GM23338 (cell line): ENCODE data around the gene PIK3R3. TPM values are rescaled to one million over a fixed set of nuclear protein-coding genes. Genes with fewer than 3 reads are reported as not detected.

Source experiments
- ATAC-seq: fragments of 200-7000 bp; cut with Tn5 transposase; 3 replicates; pipeline ENCODE4 v1.9.1; 2020
- DNase-seq: peaks from one replicate; pipeline ENCODE4 v3.0.0-alpha.2; 2015; ENCODE audit warnings: low spot score
- H2AFZ ChIP-seq: fragments of 200-600 bp; sonication (generic); 2 replicates; pipeline ENCODE4 v1.8.0; 2016; ENCODE audit warnings: antibody characterized with exemption, mild to moderate bottlenecking, moderate library complexity
- H3F3A ChIP-seq: fragments of 200-600 bp; sonication (generic); replicated peaks from 2 replicates; pipeline ENCODE4 v1.8.0; 2017; ENCODE audit warnings: antibody characterized with exemption, mixed run types, low read depth
- H3K27ac ChIP-seq: fragments of 200-600 bp; sonication (generic); 2 replicates; pipeline ENCODE4 v1.6.1; 2016; ENCODE audit warnings: low read depth
- H3K27me3 ChIP-seq: fragments of 200-600 bp; sonication (generic); 2 replicates; pipeline ENCODE4 v1.8.0; 2016; ENCODE audit warnings: mild to moderate bottlenecking, mixed run types, moderate library complexity; ENCODE audit not compliant: insufficient read depth
- H3K36me3 ChIP-seq: fragments of 200-600 bp; sonication (generic); 2 replicates; pipeline ENCODE4 v1.8.0; 2016; ENCODE audit warnings: mild to moderate bottlenecking; ENCODE audit not compliant: insufficient read depth
- H3K4me1 ChIP-seq: fragments of 200-600 bp; sonication (generic); 2 replicates; pipeline ENCODE4 v1.8.0; 2016; ENCODE audit warnings: mild to moderate bottlenecking, moderate library complexity; ENCODE audit not compliant: insufficient read depth
- H3K4me2 ChIP-seq: fragments of 200-600 bp; sonication (generic); 2 replicates; pipeline ENCODE4 v1.7.1; 2017; ENCODE audit warnings: mixed run types
- H3K4me3 ChIP-seq: fragments of 200-600 bp; sonication (generic); 2 replicates; pipeline ENCODE4 v1.6.1; 2016; ENCODE audit warnings: mixed run types
- H3K79me2 ChIP-seq: fragments of 200-600 bp; sonication (generic); replicated peaks from 2 replicates; pipeline ENCODE4 v1.8.0; 2017; ENCODE audit warnings: mild to moderate bottlenecking; ENCODE audit not compliant: insufficient read depth
- H3K9me2 ChIP-seq: fragments of 200-600 bp; sonication (generic); 2 replicates; pipeline ENCODE4 v1.8.0; 2017; ENCODE audit not compliant: insufficient read depth
- H4K20me1 ChIP-seq: fragments of 200-600 bp; sonication (generic); replicated peaks from 2 replicates; pipeline ENCODE4 v1.8.0; 2017; ENCODE audit warnings: mild to moderate bottlenecking; ENCODE audit not compliant: insufficient read depth
- H3K27ac Mint-ChIP-seq: 2 replicates; pipeline ENCODE4 v1.8.0; 2020; ENCODE audit warnings: inconsistent platforms, mild to moderate bottlenecking, moderate library complexity, mixed read lengths
- H3K27me3 Mint-ChIP-seq: 3 replicates; pipeline ENCODE4 v1.8.0; 2022; ENCODE audit warnings: low read depth, mild to moderate bottlenecking, moderate library complexity, mixed read lengths, inconsistent platforms; ENCODE audit not compliant: insufficient read depth, poor library complexity
- H3K36me3 Mint-ChIP-seq: 3 replicates; pipeline ENCODE4 v1.8.0; 2021; ENCODE audit warnings: low read depth, mild to moderate bottlenecking, inconsistent platforms, moderate library complexity, mixed read lengths
- H3K4me1 Mint-ChIP-seq: 3 replicates; pipeline ENCODE4 v1.8.0; 2020; ENCODE audit warnings: mild to moderate bottlenecking, inconsistent platforms, mixed read lengths
- H3K4me3 Mint-ChIP-seq: 3 replicates; pipeline ENCODE4 v1.8.0; 2021; ENCODE audit warnings: moderate library complexity, mild to moderate bottlenecking, inconsistent platforms, mixed read lengths
- H3K9me3 Mint-ChIP-seq: 3 replicates; pipeline ENCODE4 v1.8.0; 2020; ENCODE audit warnings: moderate library complexity, mild to moderate bottlenecking, inconsistent platforms, mixed read lengths
- CREB1 ChIP-seq: fragments of 250-450 bp; sonication (Bioruptor Pico); IDR thresholded peaks from 2 replicates; pipeline ENCODE4 v1.5.0; 2020; ENCODE audit warnings: low read depth, mild to moderate bottlenecking, moderate library complexity
- EZH2 ChIP-seq: fragments of 200-600 bp; sonication (generic); IDR thresholded peaks from one replicate; pipeline ENCODE4 v1.8.0; 2017; ENCODE audit warnings: antibody characterized with exemption, mild to moderate bottlenecking, low read depth; ENCODE audit not compliant: unreplicated experiment
- EZH2phosphoT487 ChIP-seq: fragments of 200-600 bp; sonication (generic); IDR thresholded peaks from one replicate; pipeline ENCODE4 v1.8.1; 2018; ENCODE audit warnings: antibody characterized with exemption; ENCODE audit not compliant: unreplicated experiment
- POLR2AphosphoS5 ChIP-seq: IDR thresholded peaks from 2 replicates; pipeline ENCODE4 v1.6.1; 2016; ENCODE audit warnings: antibody characterized with exemption, low read depth
- STAT1 ChIP-seq: IDR thresholded peaks from one replicate; pipeline ENCODE4 v1.6.1; 2016; ENCODE audit warnings: antibody characterized with exemption; ENCODE audit not compliant: unreplicated experiment
- ZNF114 ChIP-seq: fragments of 250-450 bp; sonication (Bioruptor Pico); IDR thresholded peaks from 2 replicates; pipeline ENCODE4 v1.5.0; 2020; ENCODE audit warnings: mild to moderate bottlenecking, moderate library complexity
- ZNF331 ChIP-seq: fragments of 250-450 bp; sonication (Bioruptor Pico); IDR thresholded peaks from 2 replicates; pipeline ENCODE4 v1.5.0; 2020; ENCODE audit warnings: low read depth, mild to moderate bottlenecking, moderate library complexity
- polyA plus RNA-seq: library from polyadenylated mRNA; unstranded; fragments of >200 nt; fragmentation: Nextera tagmentation; extraction: Ambion mirVana; gene quantifications from 2 replicates; pipeline ENCODE4 v1.2.1, GENCODE V29; 2016
- total RNA-seq: library from RNA; depleted of rRNA; stranded (reverse); fragments of >200 nt; shearing (Covaris generic); gene quantifications from 2 replicates; pipeline ENCODE4 v1.2.3, GENCODE V29; 2014
- TF ChIP-seq, protein P1 (sequence below): IDR thresholded peaks from 2 replicates; pipeline ENCODE4 v1.6.1; 2016; ENCODE audit warnings: antibody characterized with exemption
- TF ChIP-seq, protein P2 (sequence below): IDR thresholded peaks from one replicate; pipeline ENCODE4 v1.6.1; 2018; ENCODE audit warnings: antibody characterized with exemption; ENCODE audit not compliant: unreplicated experiment

PIK3R3 gene
- total and polyA plus RNA-seq, 2 experiments from 2014 or later, result 7.5 to 8.6 TPM

DNA sequence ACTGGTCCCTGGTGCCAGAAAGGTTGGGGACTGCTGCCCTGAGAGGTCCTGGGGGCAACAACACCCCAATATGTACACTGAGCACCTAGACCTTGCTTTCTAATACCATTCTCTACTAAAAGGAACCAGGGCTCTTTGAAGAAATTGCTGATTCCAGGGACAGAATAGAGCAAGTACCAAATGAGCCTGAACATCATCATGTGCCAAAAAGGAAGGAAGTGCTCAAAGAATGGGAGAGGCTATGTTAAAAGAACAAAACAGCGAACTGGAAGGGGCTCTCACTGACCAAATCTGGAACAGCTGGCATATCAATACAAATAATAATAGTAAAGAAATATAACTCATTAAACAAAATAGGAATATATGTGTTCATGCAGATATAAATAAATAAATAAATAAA, 50.8 kb downstream of the PIK3R3 start:
- ATAC-seq (no peak), DNase-seq (no peak)
- no peaks in the 10 kb centered on the region for H3F3A ChIP-seq
- H3K4me1 ChIP-seq, result no peaks in the 10 kb centered on the region
- H4K20me1 ChIP-seq, result no peaks in the 10 kb centered on the region
- H3K4me2 ChIP-seq, result no peak overlapping the region
- TF ChIP-seq, protein P1, sequence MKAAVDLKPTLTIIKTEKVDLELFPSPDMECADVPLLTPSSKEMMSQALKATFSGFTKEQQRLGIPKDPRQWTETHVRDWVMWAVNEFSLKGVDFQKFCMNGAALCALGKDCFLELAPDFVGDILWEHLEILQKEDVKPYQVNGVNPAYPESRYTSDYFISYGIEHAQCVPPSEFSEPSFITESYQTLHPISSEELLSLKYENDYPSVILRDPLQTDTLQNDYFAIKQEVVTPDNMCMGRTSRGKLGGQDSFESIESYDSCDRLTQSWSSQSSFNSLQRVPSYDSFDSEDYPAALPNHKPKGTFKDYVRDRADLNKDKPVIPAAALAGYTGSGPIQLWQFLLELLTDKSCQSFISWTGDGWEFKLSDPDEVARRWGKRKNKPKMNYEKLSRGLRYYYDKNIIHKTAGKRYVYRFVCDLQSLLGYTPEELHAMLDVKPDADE, result no peak
- TF ChIP-seq ZNF114 (CRISPR knock-in tag) (no peak), STAT1 (no peak), EZH2phosphoT487 (no peak), POLR2AphosphoS5 (no peak), EZH2 (no peak), ZNF331 (CRISPR knock-in tag) (no peak)
- Mint-ChIP-seq H3K4me1 (no peaks in the 10 kb centered on the region; the same call in 2 of the 3 replicates), H3K4me3 (no peak overlapping the region), H3K27ac (no peak overlapping the region), H3K27me3 (no peaks in the 10 kb centered on the region), H3K36me3 (no peaks in the 10 kb centered on the region), H3K9me3 (no peaks in the 10 kb centered on the region)
- H3K9me2 ChIP-seq, result no peaks in the 10 kb centered on the region
- H3K36me3 ChIP-seq, result no peaks in the 10 kb centered on the region
- H3K79me2 ChIP-seq, result no peaks in the 10 kb centered on the region
- no peak overlapping the region for H3K27ac ChIP-seq
- H3K27me3 ChIP-seq, result no peaks in the 10 kb centered on the region
- H3K4me3 ChIP-seq, result no peak overlapping the region
- no peak overlapping the region for H2AFZ ChIP-seq

DNA sequence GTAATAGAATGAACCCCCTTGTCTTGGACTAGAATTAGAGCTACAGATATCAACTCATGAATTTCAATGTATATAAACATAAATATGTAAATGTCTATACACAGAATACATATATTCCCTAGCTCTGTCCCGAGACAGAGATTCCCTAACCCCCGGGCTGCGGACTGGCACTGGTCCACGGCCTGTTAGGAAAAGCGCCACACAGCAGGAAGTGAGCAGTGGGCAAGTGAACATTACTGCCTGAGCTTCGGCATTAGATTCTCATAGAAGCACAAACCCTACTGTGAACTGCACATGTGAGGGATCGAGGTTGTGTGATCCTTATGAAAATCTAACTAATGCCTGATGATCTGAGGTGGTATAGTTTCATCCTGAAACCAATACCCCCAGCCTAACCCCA, 51.2 kb downstream of the PIK3R3 start:
- Mint-ChIP-seq H3K4me1 (no peaks in the 10 kb centered on the region), H3K27me3 (no peaks in the 10 kb centered on the region), H3K36me3 (no peaks in the 10 kb centered on the region), H3K4me3 (no peak overlapping the region), H3K27ac (no peak overlapping the region), H3K9me3 (no peaks in the 10 kb centered on the region)
- H3K9me2 ChIP-seq, result no peaks in the 10 kb centered on the region
- no peaks in the 10 kb centered on the region for H3K36me3 ChIP-seq
- no peak for ATAC-seq
- no peak overlapping the region for H3K27ac ChIP-seq
- H3K4me1 ChIP-seq, result no peaks in the 10 kb centered on the region
- no peaks in the 10 kb centered on the region for H3K79me2 ChIP-seq
- TF ChIP-seq, protein P1, result no peak
- no peaks in the 10 kb centered on the region for H4K20me1 ChIP-seq
- no peak for DNase-seq
- H3F3A ChIP-seq, result no peaks in the 10 kb centered on the region
- no peaks in the 10 kb centered on the region for H3K27me3 ChIP-seq
- H3K4me3 ChIP-seq, result no peak overlapping the region
- no peak overlapping the region for H2AFZ ChIP-seq
- H3K4me2 ChIP-seq, result no peak overlapping the region

DNA sequence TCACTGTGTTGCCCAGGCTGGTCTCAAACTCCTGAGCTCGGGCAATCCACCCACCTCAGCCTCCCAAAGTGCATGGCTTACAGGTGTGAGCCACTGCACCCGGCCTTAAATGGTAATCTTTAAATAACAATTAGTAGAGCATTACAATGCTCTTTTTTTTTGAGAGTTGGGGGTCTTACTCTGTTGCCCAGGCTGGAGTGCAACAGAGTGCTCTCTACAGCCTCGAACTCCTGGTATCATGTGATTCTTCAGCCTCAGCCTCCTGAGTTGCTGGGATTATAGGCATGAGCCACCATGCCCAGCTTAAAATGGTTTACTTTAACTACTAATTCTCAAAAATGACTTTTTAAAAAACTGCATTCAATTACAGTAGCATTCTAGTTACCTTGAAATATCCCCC, 52.2 kb downstream of the PIK3R3 start:
- ATAC-seq (no peak), DNase-seq (no peak)
- Histone ChIP-seq H3K4me2 (no peak overlapping the region), H3F3A (no peaks in the 10 kb centered on the region), H3K79me2 (no peaks in the 10 kb centered on the region), H3K27ac (no peak overlapping the region), H3K4me3 (no peak overlapping the region), H3K36me3 (no peaks in the 10 kb centered on the region), H3K4me1 (no peaks in the 10 kb centered on the region), H2AFZ (no peak overlapping the region), H3K9me2 (no peaks in the 10 kb centered on the region), H4K20me1 (no peaks in the 10 kb centered on the region), H3K27me3 (no peaks in the 10 kb centered on the region)
- Mint-ChIP-seq H3K36me3 (no peaks in the 10 kb centered on the region), H3K4me3 (no peak overlapping the region), H3K27ac (no peak overlapping the region), H3K9me3 (no peaks in the 10 kb centered on the region), H3K27me3 (no peaks in the 10 kb centered on the region), H3K4me1 (no peaks in the 10 kb centered on the region)
- TF ChIP-seq CREB1 (CRISPR knock-in tag) (no peak), STAT1 (no peak)
- TF ChIP-seq, protein P2, sequence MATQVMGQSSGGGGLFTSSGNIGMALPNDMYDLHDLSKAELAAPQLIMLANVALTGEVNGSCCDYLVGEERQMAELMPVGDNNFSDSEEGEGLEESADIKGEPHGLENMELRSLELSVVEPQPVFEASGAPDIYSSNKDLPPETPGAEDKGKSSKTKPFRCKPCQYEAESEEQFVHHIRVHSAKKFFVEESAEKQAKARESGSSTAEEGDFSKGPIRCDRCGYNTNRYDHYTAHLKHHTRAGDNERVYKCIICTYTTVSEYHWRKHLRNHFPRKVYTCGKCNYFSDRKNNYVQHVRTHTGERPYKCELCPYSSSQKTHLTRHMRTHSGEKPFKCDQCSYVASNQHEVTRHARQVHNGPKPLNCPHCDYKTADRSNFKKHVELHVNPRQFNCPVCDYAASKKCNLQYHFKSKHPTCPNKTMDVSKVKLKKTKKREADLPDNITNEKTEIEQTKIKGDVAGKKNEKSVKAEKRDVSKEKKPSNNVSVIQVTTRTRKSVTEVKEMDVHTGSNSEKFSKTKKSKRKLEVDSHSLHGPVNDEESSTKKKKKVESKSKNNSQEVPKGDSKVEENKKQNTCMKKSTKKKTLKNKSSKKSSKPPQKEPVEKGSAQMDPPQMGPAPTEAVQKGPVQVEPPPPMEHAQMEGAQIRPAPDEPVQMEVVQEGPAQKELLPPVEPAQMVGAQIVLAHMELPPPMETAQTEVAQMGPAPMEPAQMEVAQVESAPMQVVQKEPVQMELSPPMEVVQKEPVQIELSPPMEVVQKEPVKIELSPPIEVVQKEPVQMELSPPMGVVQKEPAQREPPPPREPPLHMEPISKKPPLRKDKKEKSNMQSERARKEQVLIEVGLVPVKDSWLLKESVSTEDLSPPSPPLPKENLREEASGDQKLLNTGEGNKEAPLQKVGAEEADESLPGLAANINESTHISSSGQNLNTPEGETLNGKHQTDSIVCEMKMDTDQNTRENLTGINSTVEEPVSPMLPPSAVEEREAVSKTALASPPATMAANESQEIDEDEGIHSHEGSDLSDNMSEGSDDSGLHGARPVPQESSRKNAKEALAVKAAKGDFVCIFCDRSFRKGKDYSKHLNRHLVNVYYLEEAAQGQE, result no peak
